OCI-LY7 (cell line): ENCODE data around the gene TAPT1. TPM values are rescaled to one million over a fixed set of nuclear protein-coding genes. Genes with fewer than 3 reads are reported as not detected.

Experiments used
- BruUV-seq: library from RNA; stranded (reverse); fragments of 400-500 nt; replicated peaks from 2 replicates; lab custom pipeline; 2021; lab: Mats Ljungman, UMichigan
- CTCF ChIA-PET: fragments of 300-600 bp; sonication (Branson Sonifier 250); formaldehyde crosslinking; loops from one replicate; lab custom pipeline; 2022; ENCODE audit warnings: antibody characterized with exemption; ENCODE audit not compliant: unreplicated experiment; lab: Charles Lee
- POLR2A ChIA-PET: fragments of 300-600 bp; sonication (Branson Sonifier 250); formaldehyde crosslinking; loops from one replicate; lab custom pipeline; 2022; ENCODE audit warnings: antibody characterized with exemption; lab: Charles Lee
- DNase-seq: peaks from one replicate; pipeline ENCODE4 v3.0.0-alpha.2; 2015; ENCODE audit warnings: low spot score
- H2AFZ ChIP-seq: fragments of 200-600 bp; sonication (generic), shearing (Covaris generic); 2 replicates; pipeline ENCODE4 v1.6.1; 2014; ENCODE audit warnings: mild to moderate bottlenecking, antibody characterized with exemption, low read length, moderate library complexity
- H3K27ac ChIP-seq: fragments of 200-600 bp; sonication (generic); 2 replicates; pipeline ENCODE4 v1.5.1; 2014; ENCODE audit warnings: mixed run types, low read depth, mild to moderate bottlenecking, moderate library complexity, low read length, inconsistent platforms; ENCODE audit not compliant: poor library complexity, severe bottlenecking
- H3K36me3 ChIP-seq: fragments of 200-600 bp; sonication (generic); 2 replicates; pipeline ENCODE4 v1.6.1; 2014; ENCODE audit warnings: mild to moderate bottlenecking, antibody characterized with exemption, low read length, moderate library complexity, mixed read lengths; ENCODE audit not compliant: insufficient read depth
- H3K4me1 ChIP-seq: fragments of 200-600 bp; sonication (generic); 2 replicates; pipeline ENCODE4 v1.5.1; 2014; ENCODE audit warnings: mild to moderate bottlenecking, low read length; ENCODE audit not compliant: insufficient read depth, poor library complexity, severe bottlenecking
- H3K4me2 ChIP-seq: fragments of 200-600 bp; sonication (generic); 2 replicates; pipeline ENCODE4 v1.6.1; 2014; ENCODE audit warnings: mild to moderate bottlenecking, low read length
- H3K4me3 ChIP-seq: fragments of 200-600 bp; sonication (generic); 2 replicates; pipeline ENCODE4 v1.5.1; 2014; ENCODE audit warnings: mild to moderate bottlenecking, low read depth, low read length; ENCODE audit not compliant: poor library complexity, severe bottlenecking
- H3K79me2 ChIP-seq: fragments of 200-600 bp; sonication (generic); 2 replicates; pipeline ENCODE4 v1.6.1; 2016; ENCODE audit warnings: low read depth, mild to moderate bottlenecking, low read length, moderate library complexity, mixed read lengths; ENCODE audit not compliant: insufficient read depth
- H3K9me2 ChIP-seq: fragments of 200-600 bp; sonication (generic); 2 replicates; pipeline ENCODE4 v1.6.1; 2016; ENCODE audit warnings: mild to moderate bottlenecking, low read length, mixed read lengths; ENCODE audit not compliant: insufficient read depth
- H3K9me3 ChIP-seq: fragments of 200-600 bp; sonication (generic); 2 replicates; pipeline ENCODE4 v1.6.1; 2014; ENCODE audit warnings: mild to moderate bottlenecking, mixed run types, low read length, mixed read lengths
- H4K20me1 ChIP-seq: fragments of 200-600 bp; sonication (generic); 2 replicates; pipeline ENCODE4 v1.6.1; 2014; ENCODE audit warnings: mild to moderate bottlenecking, antibody characterized with exemption, low read length, moderate library complexity, mixed read lengths; ENCODE audit not compliant: insufficient read depth
- CTCF ChIP-seq: fragments of 200-600 bp; sonication (generic); conservative IDR thresholded peaks from 2 replicates; pipeline ENCODE4 v1.5.1; 2014; ENCODE audit warnings: mild to moderate bottlenecking, antibody characterized with exemption, low read length, moderate library complexity, mixed read lengths
- EZH2phosphoT487 ChIP-seq: fragments of 200-600 bp; sonication (generic); IDR thresholded peaks from 2 replicates; pipeline ENCODE4 v1.6.1; 2018; ENCODE audit warnings: low read depth, borderline replicate concordance, mild to moderate bottlenecking, mixed run types, antibody characterized with exemption, low read length, moderate library complexity, mixed read lengths
- intact Hi-C: fragments of 100-400 bp; cut with micrococcal nuclease; formaldehyde crosslinking; loops from one replicate; pipeline ENCODE4 v1.10.0; 2022; ENCODE audit not compliant: unreplicated experiment
- total RNA-seq, 2 experiments: library from RNA; depleted of rRNA in 1 of 2; stranded (reverse); fragments of >200 nt in 1 of 2; shearing (Covaris generic) in 1 of 2; gene quantifications; 2 replicates each; pipeline ENCODE4 v1.2.3, GENCODE V29; 2014 to 2022

Gene TAPT1
- total RNA-seq, 2 experiments from 2014 or later, result 34.3 to 66.6 TPM

- H3K27ac ChIP-seq, result no peak overlapping the region
- no TSS peak for BruUV-seq
- no peaks in the 10 kb centered on the region for H3K4me1 ChIP-seq
- H3K36me3 ChIP-seq, result no peaks in the 10 kb centered on the region
- H2AFZ ChIP-seq, result no peak overlapping the region
- H3K9me3 ChIP-seq, result no peaks in the 10 kb centered on the region
- H3K79me2 ChIP-seq, result no peaks in the 10 kb centered on the region
- no peak for DNase-seq
- H3K9me2 ChIP-seq, result no peaks in the 10 kb centered on the region
- intact Hi-C loops, result no loop called here
- H4K20me1 ChIP-seq, result no peaks in the 10 kb centered on the region
- no peak overlapping the region for H3K4me2 ChIP-seq
- CTCF ChIA-PET, result no interaction called here
- H3K4me3 ChIP-seq, result no peak overlapping the region
- POLR2A ChIA-PET, result no interaction called here
- no peak for TF ChIP-seq EZH2phosphoT487
- no peak for TF ChIP-seq CTCF
Measured at GRCh38 chr4:16114546-16114945, 111.7 kb downstream of the TAPT1 start.

GRCh38 chr4:16113741-16114140, 112.5 kb downstream of the TAPT1 start:
- TF ChIP-seq CTCF (no peak), EZH2phosphoT487 (no peak)
- intact Hi-C loops, result no loop called here
- Histone ChIP-seq H3K4me3 (no peak overlapping the region), H3K9me2 (no peaks in the 10 kb centered on the region), H3K36me3 (no peaks in the 10 kb centered on the region), H2AFZ (no peak overlapping the region), H3K4me1 (no peaks in the 10 kb centered on the region), H3K4me2 (no peak overlapping the region), H3K9me3 (no peaks in the 10 kb centered on the region), H3K27ac (no peak overlapping the region), H3K79me2 (no peaks in the 10 kb centered on the region), H4K20me1 (no peaks in the 10 kb centered on the region)
- ChIA-PET CTCF (no interaction called here), POLR2A (no interaction called here)
- DNase-seq, result no peak
- BruUV-seq, result no TSS peak

- Histone ChIP-seq H3K4me2 (no peak overlapping the region), H3K4me3 (no peak overlapping the region), H4K20me1 (no peaks in the 10 kb centered on the region), H3K36me3 (no peaks in the 10 kb centered on the region), H3K27ac (no peak overlapping the region), H3K9me3 (no peaks in the 10 kb centered on the region), H2AFZ (no peak overlapping the region), H3K4me1 (no peaks in the 10 kb centered on the region), H3K79me2 (no peaks in the 10 kb centered on the region), H3K9me2 (no peaks in the 10 kb centered on the region)
- ChIA-PET CTCF (no interaction called here), POLR2A (interaction anchor here (0.7 to 1.2 kb wide), 2 partner anchors 9 to 20 kb away, joined by 3 read pairs; no protein-coding TSS in a partner anchor)
- TF ChIP-seq EZH2phosphoT487 (no peak), CTCF (no peak)
- intact Hi-C loops, result no loop called here
- no peak for DNase-seq
- no TSS peak for BruUV-seq
Measured at GRCh38 chr4:16111533-16111932, 114.7 kb downstream of the TAPT1 start.
